Measurements from ENCODE around the gene CREB1.
"Not testable (repeated sequence)": the region's sequence is repeated elsewhere in the genome, so short reads cannot be mapped to it uniquely, and the experiment has no call there.

CREB1 gene

GRCh38 chr2:207614824-207615223 is 85.1 kb downstream of the CREB1 start:
- DNase-seq (ENCODE audit: low read depth in 1 of 2, low spot score in 1 of 2), result no peak

GRCh38 chr2:207616185-207616584 is 86.4 kb downstream of the CREB1 start:
- no peak for DNase-seq (ENCODE audit: low read depth in 1 of 2, low spot score in 1 of 2)

- no peak for DNase-seq (ENCODE audit: low read depth in 1 of 2, low spot score in 1 of 2)
Observed at GRCh38 chr2:207617011-207617671, 87.4 kb downstream of the CREB1 start.

GRCh38 chr2:207619764-207620203 is 90.0 kb downstream of the CREB1 start:
- no peak for DNase-seq (ENCODE audit: low read depth in 1 of 2, low spot score in 1 of 2)

- no peak for DNase-seq (ENCODE audit: low read depth in 1 of 2, low spot score in 1 of 2)
Observed at GRCh38 chr2:207621501-207622039, 91.8 kb downstream of the CREB1 start.

GRCh38 chr2:207624185-207625013 is 94.6 kb downstream of the CREB1 start:
- DNase-seq (ENCODE audit: low read depth in 1 of 2, low spot score in 1 of 2), result peak; percentile 44

GRCh38 chr2:207625014-207625907 is 95.5 kb downstream of the CREB1 start, which contains the start of gene METTL21A:
TSS of gene METTL21A (minus strand) at chr2:207625394. CDS start at chr2:207624375, 1,019 bp downstream.
- peak; percentile 75 to 95 for DNase-seq (ENCODE audit: low read depth in 1 of 2, low spot score in 1 of 2)

- DNase-seq (ENCODE audit: low read depth in 1 of 2, low spot score in 1 of 2), result no peak
Observed at GRCh38 chr2:207629553-207629952, 99.8 kb downstream of the CREB1 start.

GRCh38 chr2:207630491-207630890 is 100.7 kb downstream of the CREB1 start:
- no peak for DNase-seq (ENCODE audit: low read depth in 1 of 2, low spot score in 1 of 2)

- no peak for DNase-seq (ENCODE audit: low read depth in 1 of 2, low spot score in 1 of 2)
Observed at GRCh38 chr2:207632575-207633493, 103.1 kb downstream of the CREB1 start.

GRCh38 chr2:207633686-207634085 is 103.9 kb downstream of the CREB1 start:
- no peak for DNase-seq (ENCODE audit: low read depth in 1 of 2, low spot score in 1 of 2)

GRCh38 chr2:207635468-207636200 is 105.9 kb downstream of the CREB1 start:
- no peak for DNase-seq (ENCODE audit: low read depth in 1 of 2, low spot score in 1 of 2)

- DNase-seq (ENCODE audit: low read depth in 1 of 2, low spot score in 1 of 2), result not testable (repeated sequence)
Observed at GRCh38 chr2:207639288-207639687, 109.5 kb downstream of the CREB1 start.

GRCh38 chr2:207640160-207640559 is 110.4 kb downstream of the CREB1 start:
- no peak for DNase-seq (ENCODE audit: low read depth in 1 of 2, low spot score in 1 of 2)

GRCh38 chr2:207640661-207641060 is 110.9 kb downstream of the CREB1 start:
- DNase-seq (ENCODE audit: low read depth in 1 of 2, low spot score in 1 of 2), result no peak

GRCh38 chr2:207643892-207644291 is 114.1 kb downstream of the CREB1 start:
- DNase-seq (ENCODE audit: low read depth in 1 of 2, low spot score in 1 of 2), result no peak

- not testable (repeated sequence) for DNase-seq (ENCODE audit: low read depth in 1 of 2, low spot score in 1 of 2)
Observed at GRCh38 chr2:207646582-207646981, 116.8 kb downstream of the CREB1 start.

All from activated T-helper 1 cell treated with anti-CD3 and anti-CD28 coated beads, Interleukin-2, amount 50 U/mL, for 16 hours (primary cell).